OCI-LY3 (cell line): ENCODE results near the gene RBM4B.

Experiments
- H2AFZ ChIP-seq: fragments of 200-600, 300-600 bp; shearing (Covaris generic); 2 replicates; pipeline ENCODE4 v1.6.0; 2014; ENCODE audit warnings: antibody characterized with exemption, low read depth, low read length
- H3K27ac ChIP-seq: fragments of 200-600, 300-600 bp; sonication (generic); 2 replicates; pipeline ENCODE4 v1.5.1; 2014; ENCODE audit warnings: mild to moderate bottlenecking, low read length, moderate library complexity, mixed read lengths
- H3K27me3 ChIP-seq: fragments of 200-600, 300-600 bp; sonication (generic); 2 replicates; pipeline ENCODE4 v1.6.1; 2014; ENCODE audit warnings: low read depth, low read length, mixed read lengths
- H3K36me3 ChIP-seq: fragments of 200-600, 300-600 bp; sonication (generic); replicated peaks from 2 replicates; pipeline ENCODE3; 2014; ENCODE audit warnings: low read depth, low read length, mixed read lengths
- H3K4me1 ChIP-seq: fragments of 300-600, 200-600 bp; sonication (generic); 2 replicates; pipeline ENCODE4 v1.6.1; 2014; ENCODE audit warnings: low read length, mixed read lengths
- H3K4me2 ChIP-seq: fragments of 200-600, 300-600 bp; sonication (generic); 2 replicates; pipeline ENCODE4 v1.6.1; 2014; ENCODE audit warnings: low read length, mixed read lengths
- H3K4me3 ChIP-seq: fragments of 300-600, 200-600 bp; sonication (generic); 2 replicates; pipeline ENCODE4 v1.5.1; 2014; ENCODE audit warnings: antibody characterized with exemption, mild to moderate bottlenecking, low read length, moderate library complexity
- H3K79me2 ChIP-seq: fragments of 300-600, 200-600 bp; shearing (Covaris generic); 2 replicates; pipeline ENCODE4 v1.6.1; 2014; ENCODE audit warnings: mild to moderate bottlenecking, low read length, mixed read lengths
- H3K9ac ChIP-seq: fragments of 300-600, 200-600 bp; shearing (Covaris generic); 2 replicates; pipeline ENCODE4 v1.6.0; 2014; ENCODE audit warnings: mild to moderate bottlenecking, low read length, moderate library complexity
- H3K9me3 ChIP-seq: fragments of 200-600, 300-600 bp; shearing (Covaris generic); 2 replicates; pipeline ENCODE4 v1.6.1; 2014; ENCODE audit warnings: low read length, mixed read lengths; ENCODE audit not compliant: insufficient read depth
- H4K20me1 ChIP-seq: fragments of 200-600, 300-600 bp; sonication (generic); 2 replicates; pipeline ENCODE4 v1.6.1; 2016; ENCODE audit warnings: low read length, mixed read lengths; ENCODE audit not compliant: insufficient read depth
- CTCF ChIP-seq: fragments of 200-600, 300-600 bp; sonication (generic); IDR thresholded peaks from 2 replicates; pipeline ENCODE4 v1.5.1; 2014; ENCODE audit warnings: antibody characterized with exemption, low read length, low read depth
- EZH2phosphoT487 ChIP-seq: fragments of 200-600 bp; shearing (Covaris generic); IDR thresholded peaks from 2 replicates; pipeline ENCODE4 v1.6.1; 2018; ENCODE audit warnings: antibody characterized with exemption, mixed run types, low read depth

The RBM4B gene

GRCh38 chr11:66720223-66720898, 42.7 kb upstream of the RBM4B start:
- H4K20me1 ChIP-seq = no peaks in the 10 kb centered on the region
- H3K27me3 ChIP-seq = no peaks in the 10 kb centered on the region
- no peak overlapping the region for H3K9ac ChIP-seq
- no peak overlapping the region for H3K4me2 ChIP-seq
- H2AFZ ChIP-seq = no peak overlapping the region
- TF ChIP-seq CTCF (no peak), EZH2phosphoT487 (no peak)
- H3K4me1 ChIP-seq = no peaks in the 10 kb centered on the region
- H3K27ac ChIP-seq = no peak overlapping the region
- peaks cover 5% of the 10 kb centered on the region for H3K36me3 ChIP-seq
- H3K79me2 ChIP-seq = peaks cover 3% of the 10 kb centered on the region; the same call in 1 of the 2 replicates
- no peak overlapping the region for H3K4me3 ChIP-seq
- H3K9me3 ChIP-seq = no peaks in the 10 kb centered on the region

- no peak overlapping the region for H2AFZ ChIP-seq
- peaks cover 15% of the 10 kb centered on the region for H3K36me3 ChIP-seq
- no peak overlapping the region for H3K4me2 ChIP-seq
- H3K27ac ChIP-seq = no peak overlapping the region
- H3K9ac ChIP-seq = no peak overlapping the region
- H3K4me1 ChIP-seq = no peaks in the 10 kb centered on the region
- no peaks in the 10 kb centered on the region for H4K20me1 ChIP-seq
- no peak overlapping the region for H3K4me3 ChIP-seq
- TF ChIP-seq CTCF = no peak
- no peak for TF ChIP-seq EZH2phosphoT487
- H3K79me2 ChIP-seq = no peaks in the 10 kb centered on the region
- H3K9me3 ChIP-seq = no peaks in the 10 kb centered on the region
- no peaks in the 10 kb centered on the region for H3K27me3 ChIP-seq
These were observed 41.6 kb upstream of the RBM4B start for GRCh38 chr11:66719111-66719872.

- Histone ChIP-seq H3K9me3 (no peaks in the 10 kb centered on the region), H3K27me3 (no peaks in the 10 kb centered on the region), H3K4me1 (no peaks in the 10 kb centered on the region), H3K4me3 (no peak overlapping the region), H2AFZ (no peak overlapping the region), H3K36me3 (peaks cover 23% of the 10 kb centered on the region), H4K20me1 (no peaks in the 10 kb centered on the region), H3K79me2 (no peaks in the 10 kb centered on the region), H3K4me2 (no peak overlapping the region), H3K27ac (no peak overlapping the region), H3K9ac (no peak overlapping the region)
- TF ChIP-seq EZH2phosphoT487 = no peak
- TF ChIP-seq CTCF = no peak
These were observed 40.8 kb upstream of the RBM4B start for GRCh38 chr11:66718320-66718971.

GRCh38 chr11:66717925-66718319, 40.2 kb upstream of the RBM4B start:
- H3K27me3 ChIP-seq = no peaks in the 10 kb centered on the region
- TF ChIP-seq EZH2phosphoT487 (no peak), CTCF (no peak)
- no peaks in the 10 kb centered on the region for H3K79me2 ChIP-seq
- no peaks in the 10 kb centered on the region for H3K4me1 ChIP-seq
- H3K27ac ChIP-seq = no peak overlapping the region
- no peak overlapping the region for H3K4me3 ChIP-seq
- H3K36me3 ChIP-seq = peaks cover 27% of the 10 kb centered on the region
- H2AFZ ChIP-seq = no peak overlapping the region
- no peaks in the 10 kb centered on the region for H4K20me1 ChIP-seq
- no peak overlapping the region for H3K4me2 ChIP-seq
- H3K9me3 ChIP-seq = no peaks in the 10 kb centered on the region
- H3K9ac ChIP-seq = no peak overlapping the region
